Activated CD8-positive, alpha-beta memory T cell treated with anti-CD3 and anti-CD28 coated beads for 48 hours (primary cell): ENCODE results near the gene GPR143.

Experiments used
- DNase-seq, 3 experiments: peaks; one replicate each; pipeline ENCODE4 v3.0.0-alpha.2; 2020; ENCODE audit warnings: low read depth in 2 of 3, low spot score in 2 of 3

Gene GPR143

GRCh38 chrX:9708923-9709553 is 56.6 kb downstream of the GPR143 start:
- peak; percentile 41 to 67 (median 50) for DNase-seq

DNA sequence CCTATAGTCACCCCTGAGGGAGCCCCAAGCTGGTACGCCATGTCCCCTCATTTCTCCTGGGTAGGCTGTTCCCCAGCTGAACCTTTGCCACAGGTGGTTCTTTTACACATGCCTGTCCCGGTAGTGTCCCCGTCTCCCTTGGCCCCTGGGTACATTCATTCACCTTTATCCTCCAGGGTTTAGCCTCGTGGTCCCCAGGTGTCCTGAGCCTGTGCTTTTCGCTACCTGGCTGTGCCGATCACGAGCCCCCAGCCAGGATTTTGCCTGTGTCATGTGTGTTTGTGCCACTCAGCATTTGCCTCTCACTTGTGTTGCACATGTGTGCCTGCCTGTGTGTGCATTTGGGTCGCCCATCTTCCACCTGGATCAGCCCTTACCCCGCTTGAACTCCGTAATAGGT is 57.6 kb downstream of the GPR143 start:
- no peak for DNase-seq

DNA sequence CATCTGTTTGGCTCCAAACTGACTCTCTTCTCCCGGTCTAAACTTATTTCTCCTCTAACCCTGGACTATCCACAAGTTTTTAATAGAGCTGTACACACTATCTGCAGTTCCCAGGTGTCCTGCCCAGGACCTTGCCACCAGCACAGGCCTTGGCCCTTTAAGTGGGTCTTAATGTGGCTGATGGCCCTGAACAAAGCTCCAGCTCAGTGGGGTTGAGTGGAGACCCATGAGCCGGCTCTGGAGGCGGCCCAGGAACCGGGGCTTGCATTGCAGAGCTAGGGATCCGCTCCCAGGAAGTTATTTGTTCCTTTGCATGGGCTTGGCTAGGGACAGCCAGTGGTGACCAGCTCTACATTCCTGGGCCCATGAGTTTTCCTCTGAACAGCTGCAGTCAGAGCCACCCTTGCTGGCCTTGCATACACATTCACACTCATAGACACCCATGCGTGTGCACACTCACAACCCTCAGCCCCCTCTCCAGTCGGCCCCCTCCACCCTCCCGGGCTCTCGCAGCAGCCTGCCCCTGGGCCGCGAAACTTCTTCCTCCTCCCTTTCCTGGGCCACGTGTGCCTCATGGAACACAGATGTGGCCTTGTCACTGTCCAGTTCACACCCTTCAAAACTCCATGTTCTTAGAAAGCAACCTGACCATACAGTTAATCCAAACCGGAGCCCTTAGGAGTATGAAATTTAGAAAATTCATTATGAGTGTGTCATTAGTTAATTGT is 58.2 kb downstream of the GPR143 start:
- DNase-seq, result no peak

DNA sequence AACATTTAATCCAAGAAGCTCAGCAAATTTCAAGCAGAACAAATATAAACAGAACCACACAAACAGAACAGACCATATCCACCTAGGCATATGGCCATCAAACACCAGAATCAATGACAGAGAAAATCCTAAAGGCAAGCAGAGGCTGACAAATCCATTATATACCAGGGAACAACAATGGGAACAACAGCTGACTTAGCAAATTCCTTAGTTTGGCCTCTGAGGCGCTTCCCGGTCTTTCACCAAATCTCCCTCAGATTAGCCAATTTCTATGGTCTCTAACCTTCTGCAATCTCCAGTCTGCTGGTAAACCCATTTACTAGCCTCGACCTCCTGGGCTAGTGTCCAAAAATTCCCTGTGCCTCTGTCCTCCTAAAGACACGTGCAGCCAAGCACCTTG is 59.2 kb downstream of the GPR143 start:
- DNase-seq, result no peak

DNA sequence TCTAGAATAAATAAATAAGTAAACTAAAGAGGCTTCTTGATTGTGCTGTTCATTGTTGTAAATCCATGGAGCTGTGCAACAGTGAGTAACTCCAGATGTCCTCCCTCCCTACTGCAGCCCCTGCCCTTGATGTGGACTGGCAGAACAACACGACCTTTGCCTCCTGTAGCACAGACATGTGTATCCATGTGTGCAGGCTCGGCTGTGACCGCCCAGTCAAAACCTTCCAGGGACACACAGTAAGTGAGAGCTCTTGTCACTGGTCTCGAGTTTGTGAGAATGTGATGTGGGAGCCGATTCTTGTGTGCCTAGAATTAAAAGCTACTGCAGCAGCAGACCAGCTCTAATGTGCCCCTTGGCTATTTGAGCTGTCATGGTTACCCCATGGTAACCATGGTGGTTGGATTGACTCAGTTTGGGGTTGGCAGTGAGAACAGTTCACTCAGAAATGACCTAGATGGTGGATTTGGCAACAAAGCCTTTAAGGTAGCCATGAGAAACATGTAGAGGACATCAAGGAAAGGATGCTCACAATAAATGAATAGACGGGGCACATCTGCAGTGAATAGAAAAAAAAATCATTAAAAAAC is 60.7 kb downstream of the GPR143 start:
- DNase-seq, result no peak

DNA sequence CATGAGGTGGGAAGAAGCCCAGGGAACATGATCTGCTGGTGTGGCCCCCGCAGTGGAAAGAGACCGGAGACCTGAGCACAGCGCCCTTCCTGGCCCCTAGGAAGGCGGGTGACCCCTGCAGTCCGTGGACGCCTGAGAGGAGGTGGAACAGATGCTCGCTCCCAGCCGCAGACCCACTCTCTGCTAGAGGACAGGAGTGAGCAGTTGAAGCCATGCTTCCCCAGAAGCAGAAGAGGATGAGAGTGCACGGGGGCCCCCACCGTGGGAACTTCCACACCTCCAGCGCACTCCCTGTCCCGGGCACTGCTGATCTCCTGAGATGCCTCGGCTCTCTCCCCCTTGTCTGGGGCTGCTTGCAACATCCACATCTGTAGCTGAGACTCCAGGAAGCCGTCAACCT is 62.2 kb downstream of the GPR143 start:
- no peak for DNase-seq

GRCh38 chrX:9701790-9702189 is 63.9 kb downstream of the GPR143 start:
- DNase-seq, result no peak

DNA sequence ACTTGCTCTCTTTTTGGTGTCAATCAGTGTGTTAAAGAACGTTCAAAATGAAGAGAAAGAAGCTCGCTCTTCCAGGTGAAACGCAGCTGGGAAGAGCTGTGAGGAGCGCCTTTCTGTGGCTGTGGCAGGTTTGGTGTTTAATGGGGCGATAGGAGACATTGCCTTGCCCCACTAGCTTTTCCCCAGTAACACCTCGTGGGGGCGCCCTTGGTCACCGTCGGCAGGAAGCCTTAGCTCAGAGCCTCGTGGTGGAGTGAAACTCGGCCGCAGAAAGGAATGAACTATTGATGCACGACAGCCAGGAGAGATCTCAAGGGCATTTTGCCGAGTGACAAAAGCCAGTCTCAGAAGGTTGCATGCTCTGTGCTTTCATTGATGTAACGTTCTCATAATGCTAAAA is 65.1 kb downstream of the GPR143 start:
- DNase-seq, result no peak

GRCh38 chrX:9698576-9698975 is 67.1 kb downstream of the GPR143 start:
- DNase-seq, result no peak

- no peak for DNase-seq
These were observed 72.2 kb downstream of the GPR143 start for GRCh38 chrX:9693307-9694001.

- no peak for DNase-seq
These were observed 75.6 kb downstream of the GPR143 start for GRCh38 chrX:9690046-9690445.

DNA sequence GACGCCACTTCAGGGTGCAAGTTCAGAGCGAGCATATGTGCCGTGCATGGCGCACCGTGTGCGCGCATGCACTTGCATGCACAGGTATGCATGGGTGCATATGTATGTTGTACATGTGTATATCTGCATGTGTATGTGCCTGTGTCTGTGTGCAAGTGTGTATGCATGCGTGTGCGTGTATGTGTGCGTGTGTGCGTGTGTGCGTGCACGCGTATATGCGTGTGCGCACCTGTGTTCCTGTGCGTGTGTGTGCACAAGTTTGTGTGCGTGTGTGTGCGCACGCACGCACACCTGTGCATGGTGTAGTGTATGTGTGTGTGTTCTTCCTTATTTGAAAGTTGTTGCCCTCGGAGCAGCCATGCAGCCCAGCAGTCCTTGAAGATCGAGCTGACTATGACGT is 76.8 kb downstream of the GPR143 start:
- DNase-seq, result no peak

DNA sequence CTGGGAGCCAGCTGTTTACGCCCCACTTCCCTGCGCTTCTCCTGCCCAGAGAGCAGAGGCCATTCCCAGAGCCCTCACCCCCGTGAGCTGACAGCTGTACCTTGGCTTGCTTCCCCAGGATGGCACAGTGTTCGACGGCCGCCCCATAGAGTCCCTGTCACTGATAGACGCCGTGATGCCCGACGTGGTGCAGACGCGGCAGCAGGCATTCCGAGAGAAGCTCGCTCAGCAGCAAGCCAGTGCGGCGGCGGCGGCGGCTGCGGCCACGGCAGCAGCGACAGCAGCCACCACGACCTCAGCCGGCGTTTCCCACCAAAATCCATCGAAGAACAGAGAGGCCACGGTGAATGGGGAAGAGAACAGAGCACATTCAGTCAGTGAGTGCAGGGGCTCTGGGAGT is 77.7 kb downstream of the GPR143 start:
- no peak for DNase-seq

- DNase-seq, result no peak
These were observed 82.3 kb downstream of the GPR143 start for GRCh38 chrX:9683350-9683749.

GRCh38 chrX:9682861-9683260 is 82.8 kb downstream of the GPR143 start:
- DNase-seq, result no peak

DNA sequence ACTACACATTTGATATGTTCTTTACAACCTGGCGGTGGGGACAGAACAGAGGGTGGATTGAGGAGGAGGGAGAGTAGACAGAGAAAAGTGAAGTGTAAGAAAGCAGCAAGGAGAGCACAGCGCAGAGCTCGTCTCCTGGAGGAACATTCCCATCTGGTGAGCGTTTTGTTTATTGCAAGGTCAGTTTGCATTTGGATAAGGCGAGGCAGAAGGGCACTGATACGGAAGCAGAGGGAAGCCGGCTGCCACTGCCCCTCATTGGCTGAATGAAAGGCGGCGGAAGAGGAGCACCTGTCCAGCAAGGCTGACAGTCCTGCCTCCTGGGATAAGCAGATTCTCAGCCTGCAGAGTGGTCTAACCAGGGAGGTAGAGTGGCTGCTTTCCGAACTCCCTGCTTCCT is 83.2 kb downstream of the GPR143 start:
- DNase-seq, result no peak

- DNase-seq, result no peak
These were observed 84.2 kb downstream of the GPR143 start for GRCh38 chrX:9681422-9681821.

DNA sequence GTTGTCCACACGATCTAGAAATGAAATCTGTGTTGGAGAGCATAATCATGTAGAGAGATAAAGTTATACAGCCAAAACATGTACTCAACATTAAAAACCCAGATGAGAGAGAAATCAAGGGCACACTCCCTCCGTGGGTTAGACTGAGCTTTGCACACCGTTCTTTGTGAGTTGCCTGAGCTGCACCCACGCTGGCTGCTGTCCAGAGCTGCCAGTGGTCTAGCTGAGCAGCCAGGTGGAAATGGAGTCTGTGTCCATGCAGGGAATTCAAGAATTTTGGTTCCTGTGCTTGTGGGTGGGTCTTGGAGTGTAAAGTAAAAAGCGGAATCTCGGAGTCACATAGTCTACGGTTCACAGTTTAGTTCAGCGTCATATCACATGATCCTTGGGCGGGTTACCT is 84.6 kb downstream of the GPR143 start:
- no peak for DNase-seq

DNA sequence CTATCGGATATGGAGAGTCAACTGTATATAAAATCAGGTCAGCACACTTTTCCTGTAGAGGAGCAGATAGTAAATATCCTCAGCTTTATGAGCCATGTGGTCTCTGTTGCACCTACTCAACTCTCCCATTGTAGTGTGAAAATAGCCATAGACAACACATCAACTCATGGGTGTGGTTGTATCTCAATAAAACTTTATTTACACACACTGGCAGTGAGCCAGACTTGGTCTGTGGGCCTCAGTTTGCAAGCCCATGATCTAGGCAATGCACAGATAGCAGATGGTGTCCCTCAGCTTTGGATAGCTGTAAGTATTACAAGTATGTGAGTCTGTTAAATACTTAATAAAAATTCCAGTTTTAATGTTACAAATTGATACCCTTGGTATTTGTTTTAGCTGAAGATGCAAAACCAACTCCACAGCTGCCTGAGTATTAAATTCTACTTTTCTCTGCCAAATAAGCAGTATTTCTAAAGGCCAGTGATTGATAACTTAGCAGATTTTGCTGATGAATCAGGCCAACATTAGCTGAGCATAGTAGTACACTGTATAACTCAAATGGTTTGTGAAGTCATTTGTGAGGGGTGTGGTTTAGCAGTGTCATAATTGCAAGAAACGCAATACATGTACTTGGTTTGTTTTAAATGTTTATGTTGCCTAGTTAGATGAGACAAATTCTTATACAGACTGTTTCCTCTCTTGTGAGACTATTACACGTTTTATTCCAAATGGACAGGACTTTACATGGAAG is 87.3 kb downstream of the GPR143 start:
- no peak for DNase-seq

- DNase-seq, result peak in 1 of 3 experiments; percentile 2
These were observed 88.4 kb downstream of the GPR143 start for GRCh38 chrX:9677098-9677739.

DNA sequence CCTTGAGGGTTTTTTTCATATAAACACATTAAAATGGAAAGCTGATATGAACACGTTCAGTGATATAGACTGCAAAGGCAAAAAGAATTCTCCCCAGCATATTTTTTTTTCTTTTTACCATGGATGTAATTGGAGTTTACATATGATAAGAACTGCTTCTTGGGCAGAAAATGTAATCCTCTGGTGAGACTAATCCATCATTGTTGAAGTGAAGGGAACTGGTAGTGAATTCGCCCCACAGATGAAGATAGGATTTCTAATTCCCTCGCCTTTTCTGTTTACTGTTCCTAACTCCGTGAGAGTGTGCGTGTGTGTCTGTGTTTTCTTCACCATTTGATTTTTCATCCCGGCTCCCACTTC is 88.9 kb downstream of the GPR143 start:
- DNase-seq, result no peak
